Osteocyte (in vitro differentiated cells): ENCODE results near the gene F2RL3. TPM values are rescaled to one million over a fixed set of nuclear protein-coding genes. Genes with fewer than 3 reads are reported as not detected.

Source experiments
- DNase-seq: peaks from one replicate; pipeline ENCODE4 v3.0.0; 2021; ENCODE audit warnings: mixed read lengths; ENCODE audit not compliant: unreplicated experiment; ENCODE audit errors: extremely low spot score
- H3K27ac Mint-ChIP-seq: one replicate; pipeline ENCODE4 v1.8.0; 2021; ENCODE audit warnings: mild to moderate bottlenecking, mixed read lengths; ENCODE audit not compliant: unreplicated experiment
- H3K27me3 Mint-ChIP-seq: one replicate; pipeline ENCODE4 v1.8.0; 2021; ENCODE audit warnings: mixed read lengths; ENCODE audit not compliant: unreplicated experiment
- H3K36me3 Mint-ChIP-seq: one replicate; pipeline ENCODE4 v1.8.0; 2021; ENCODE audit warnings: mixed read lengths; ENCODE audit not compliant: unreplicated experiment
- H3K4me1 Mint-ChIP-seq: one replicate; pipeline ENCODE4 v1.8.0; 2021; ENCODE audit warnings: mixed read lengths; ENCODE audit not compliant: unreplicated experiment
- H3K4me3 Mint-ChIP-seq: one replicate; pipeline ENCODE4 v1.8.0; 2021; ENCODE audit warnings: mild to moderate bottlenecking, moderate library complexity, mixed read lengths; ENCODE audit not compliant: unreplicated experiment
- H3K9me3 Mint-ChIP-seq: one replicate; pipeline ENCODE4 v1.8.0; 2021; ENCODE audit warnings: mixed read lengths; ENCODE audit not compliant: unreplicated experiment
- total RNA-seq: library from RNA; stranded (reverse); gene quantifications from 2 replicates; pipeline ENCODE4 v1.2.1, GENCODE V29; 2021
- TF ChIP-seq, protein P1 (sequence below): fragments of 200-600 bp; sonication (generic); IDR thresholded peaks from 2 replicates; pipeline ENCODE4 v1.5.0; 2021; ENCODE audit warnings: antibody characterized with exemption, mild to moderate bottlenecking, moderate library complexity

The F2RL3 gene
- total RNA-seq, 1 donor from 2014 or later: 0.08 TPM

DNA sequence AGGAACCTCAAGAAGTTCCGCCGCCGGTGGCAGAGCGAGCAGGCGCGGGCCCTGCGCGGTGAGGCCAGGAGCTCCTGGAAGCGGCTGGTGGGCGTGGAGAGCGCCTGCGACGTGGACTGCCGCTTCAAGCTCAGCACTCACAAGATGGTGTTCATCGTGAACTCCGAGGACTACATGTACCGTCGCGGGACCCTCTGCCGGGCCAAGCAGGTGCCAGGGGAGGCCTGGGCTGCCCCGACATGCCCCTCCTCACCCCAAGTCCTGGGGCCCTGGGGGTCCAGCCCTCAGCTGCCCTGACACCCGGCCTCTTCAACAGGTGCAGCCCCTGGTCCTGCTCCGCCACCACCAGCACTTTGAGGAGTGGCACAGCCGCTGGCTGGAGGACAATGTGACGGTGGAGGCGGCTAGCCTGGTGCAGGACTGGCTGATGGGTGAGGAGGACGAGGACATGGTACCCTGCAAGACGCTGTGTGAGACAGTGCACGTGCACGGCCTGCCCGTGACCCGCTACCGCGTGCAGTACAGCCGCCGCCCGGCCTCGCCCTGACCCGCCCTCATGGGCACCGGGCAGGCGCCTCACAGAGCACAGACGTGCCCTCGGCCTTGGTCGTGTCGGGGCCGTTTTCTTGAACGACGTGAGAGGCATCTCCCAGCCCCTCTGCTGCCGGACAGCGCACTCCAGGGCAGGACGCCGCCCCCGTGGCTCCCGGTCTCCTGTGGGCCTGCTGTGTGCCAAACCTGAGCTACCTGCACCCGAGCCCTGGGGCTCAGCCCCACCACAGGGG, 10.4 kb upstream of the F2RL3 start:
- TF ChIP-seq, protein P1, sequence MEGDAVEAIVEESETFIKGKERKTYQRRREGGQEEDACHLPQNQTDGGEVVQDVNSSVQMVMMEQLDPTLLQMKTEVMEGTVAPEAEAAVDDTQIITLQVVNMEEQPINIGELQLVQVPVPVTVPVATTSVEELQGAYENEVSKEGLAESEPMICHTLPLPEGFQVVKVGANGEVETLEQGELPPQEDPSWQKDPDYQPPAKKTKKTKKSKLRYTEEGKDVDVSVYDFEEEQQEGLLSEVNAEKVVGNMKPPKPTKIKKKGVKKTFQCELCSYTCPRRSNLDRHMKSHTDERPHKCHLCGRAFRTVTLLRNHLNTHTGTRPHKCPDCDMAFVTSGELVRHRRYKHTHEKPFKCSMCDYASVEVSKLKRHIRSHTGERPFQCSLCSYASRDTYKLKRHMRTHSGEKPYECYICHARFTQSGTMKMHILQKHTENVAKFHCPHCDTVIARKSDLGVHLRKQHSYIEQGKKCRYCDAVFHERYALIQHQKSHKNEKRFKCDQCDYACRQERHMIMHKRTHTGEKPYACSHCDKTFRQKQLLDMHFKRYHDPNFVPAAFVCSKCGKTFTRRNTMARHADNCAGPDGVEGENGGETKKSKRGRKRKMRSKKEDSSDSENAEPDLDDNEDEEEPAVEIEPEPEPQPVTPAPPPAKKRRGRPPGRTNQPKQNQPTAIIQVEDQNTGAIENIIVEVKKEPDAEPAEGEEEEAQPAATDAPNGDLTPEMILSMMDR: no peak
- Mint-ChIP-seq H3K9me3 (peaks cover 14% of the 10 kb centered on the region), H3K4me1 (peaks cover 4% of the 10 kb centered on the region), H3K4me3 (no peak overlapping the region), H3K27ac (no peak overlapping the region), H3K27me3 (no peaks in the 10 kb centered on the region), H3K36me3 (peaks cover 40% of the 10 kb centered on the region)
- no peak for DNase-seq

DNA sequence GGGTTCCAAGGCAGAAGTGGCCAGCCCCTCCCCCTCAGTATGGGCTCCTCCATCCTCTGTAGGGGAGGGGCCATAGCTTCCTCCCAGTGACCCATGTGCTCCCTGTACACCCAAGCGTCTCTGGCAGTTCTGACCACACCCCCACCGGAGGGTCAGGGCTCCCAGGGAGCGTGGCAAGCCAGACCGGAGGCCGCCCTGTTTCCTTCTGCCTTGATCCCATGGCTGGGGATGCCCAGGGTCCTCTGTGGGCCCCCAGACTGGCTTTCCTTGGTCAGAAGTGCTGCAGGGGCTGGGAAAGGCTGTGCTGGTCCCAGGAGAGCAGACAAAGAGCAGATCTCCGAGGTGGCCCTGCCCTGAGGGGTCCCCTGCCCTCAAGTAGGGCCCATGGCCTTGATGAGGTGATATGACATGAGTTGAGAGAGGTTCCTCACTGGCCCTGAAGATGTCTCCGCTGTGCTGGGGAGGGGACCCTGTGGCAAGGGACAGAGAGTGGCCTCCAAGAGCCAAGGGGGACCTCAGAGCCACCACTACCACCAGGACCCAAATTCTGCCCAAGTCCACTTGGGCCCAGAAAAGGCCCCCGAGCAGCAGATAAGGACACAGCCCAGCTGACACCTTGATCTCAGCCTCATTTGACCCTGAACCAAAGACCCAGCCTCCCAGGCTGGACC, 7.8 kb upstream of the F2RL3 start:
- no peak overlapping the region for H3K4me3 Mint-ChIP-seq
- DNase-seq: no peak
- peaks cover 30% of the 10 kb centered on the region for H3K36me3 Mint-ChIP-seq
- no peaks in the 10 kb centered on the region for H3K4me1 Mint-ChIP-seq
- TF ChIP-seq, protein P1: no peak
- H3K9me3 Mint-ChIP-seq: peaks cover 14% of the 10 kb centered on the region
- no peaks in the 10 kb centered on the region for H3K27me3 Mint-ChIP-seq
- H3K27ac Mint-ChIP-seq: no peak overlapping the region

DNA sequence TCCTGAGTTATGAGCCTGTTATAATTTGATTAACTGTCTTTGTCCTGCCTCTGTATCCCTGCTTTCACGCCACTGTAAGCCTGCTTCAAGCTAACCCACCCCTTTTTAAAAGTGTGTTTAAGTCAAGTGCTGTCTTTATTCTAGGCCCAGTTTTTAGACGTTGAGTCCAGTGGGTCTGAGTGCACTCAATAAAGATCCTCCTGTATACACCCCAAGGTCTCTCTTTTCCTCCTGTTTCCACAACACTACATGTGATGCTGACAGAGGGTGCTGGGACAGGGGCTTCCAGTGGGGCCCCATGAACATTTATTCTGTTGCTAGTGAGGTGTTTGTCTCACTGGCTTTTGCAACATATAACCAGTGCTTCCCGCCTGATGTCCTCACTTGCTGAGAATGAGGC, 6.7 kb upstream of the F2RL3 start:
- DNase-seq: no peak
- Mint-ChIP-seq H3K4me3 (no peak overlapping the region), H3K36me3 (peaks cover 22% of the 10 kb centered on the region), H3K27me3 (no peaks in the 10 kb centered on the region), H3K9me3 (peaks cover 14% of the 10 kb centered on the region), H3K4me1 (peaks cover 2% of the 10 kb centered on the region), H3K27ac (no peak overlapping the region)
- TF ChIP-seq, protein P1: no peak

DNA sequence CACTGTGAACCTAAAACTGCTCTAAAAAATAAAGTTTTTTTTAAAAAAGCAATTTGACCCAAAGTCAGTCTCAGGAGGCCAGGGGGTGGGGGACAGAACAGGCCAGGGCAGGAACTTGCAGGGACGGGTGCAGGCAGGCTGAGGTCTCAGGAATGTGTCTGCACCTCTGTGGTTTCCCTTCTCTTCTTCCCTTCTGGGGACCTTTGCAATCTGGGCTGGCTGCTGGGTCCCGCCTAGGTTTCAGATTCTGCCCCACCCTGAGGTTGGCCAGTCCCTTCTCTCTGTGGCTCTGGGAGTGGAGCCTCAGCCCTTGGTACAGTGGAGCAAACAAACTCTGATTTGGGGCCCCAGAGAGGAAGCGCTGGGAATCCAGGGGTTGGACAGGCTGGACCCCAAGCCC, 5.3 kb upstream of the F2RL3 start:
- no peaks in the 10 kb centered on the region for H3K27me3 Mint-ChIP-seq
- H3K4me3 Mint-ChIP-seq: no peak overlapping the region
- TF ChIP-seq, protein P1: no peak
- peaks cover 18% of the 10 kb centered on the region for H3K36me3 Mint-ChIP-seq
- H3K4me1 Mint-ChIP-seq: peaks cover 5% of the 10 kb centered on the region
- no peak overlapping the region for H3K27ac Mint-ChIP-seq
- DNase-seq: no peak
- peaks cover 14% of the 10 kb centered on the region for H3K9me3 Mint-ChIP-seq

- TF ChIP-seq, protein P1: no peak
- Mint-ChIP-seq H3K4me3 (no peak overlapping the region), H3K9me3 (peaks cover 14% of the 10 kb centered on the region), H3K27me3 (no peaks in the 10 kb centered on the region), H3K36me3 (peaks cover 10% of the 10 kb centered on the region), H3K4me1 (peaks cover 14% of the 10 kb centered on the region), H3K27ac (no peak overlapping the region)
- no peak for DNase-seq
These were observed 3.6 kb upstream of the F2RL3 start for GRCh38 chr19:16885166-16885565.
